Activated CD4-positive, CD25-positive, alpha-beta regulatory T cell treated with anti-CD3 and anti-CD28 coated beads, Interleukin-2, amount 50 U/mL, for 24 hours (primary cell): Measurements from ENCODE around the gene SPIN2B.

Source experiments
- ATAC-seq, 2 donors: fragments of 150-1000 bp; cut with Tn5 transposase; one replicate each; pipeline ENCODE4 v1.10.0; 2021; ENCODE audit warnings: mild to moderate bottlenecking in 1 of 2, moderate library complexity in 1 of 2

The SPIN2B gene

DNA sequence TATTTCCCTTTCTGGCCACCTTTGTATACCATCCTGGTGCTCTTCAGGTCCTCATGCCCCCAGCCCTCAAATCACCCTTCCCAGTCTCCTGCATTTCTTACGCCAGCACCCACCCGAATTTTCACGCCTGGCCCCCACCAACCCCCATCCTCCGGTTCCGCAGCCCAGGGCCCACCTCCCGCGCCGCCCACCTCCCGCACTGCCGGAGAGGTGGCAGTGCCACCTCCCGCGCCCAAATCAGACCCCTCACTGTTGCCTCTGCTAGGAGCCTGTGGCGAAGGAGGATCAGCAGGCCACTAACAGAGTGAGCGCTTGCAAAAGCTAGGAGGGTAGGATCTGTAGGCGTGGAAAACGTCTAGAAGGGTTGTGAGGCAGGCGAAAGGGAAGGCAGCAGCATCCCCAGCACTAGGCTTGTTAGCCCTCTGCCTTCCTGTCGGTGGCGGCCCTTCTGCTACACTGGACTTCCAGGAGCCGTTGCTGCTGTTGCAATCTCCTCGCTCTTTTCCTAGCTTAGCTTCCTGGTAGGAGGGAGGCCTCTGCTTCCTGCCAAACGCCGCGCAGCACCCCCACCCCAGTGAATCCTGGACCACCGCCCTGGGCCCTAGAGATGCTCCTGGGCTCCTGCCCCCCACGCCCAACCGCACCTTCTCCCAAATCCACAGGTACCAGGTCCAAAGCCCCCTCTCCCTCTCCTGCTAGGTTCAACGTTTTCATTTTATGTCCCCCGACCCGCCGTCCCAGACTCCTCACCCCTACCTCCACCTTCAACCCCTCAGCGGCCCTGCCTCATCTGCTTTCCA is 51.0 kb downstream of the SPIN2B start:
- ATAC-seq: no peak
